Fibroblast of gingiva (primary cell): ENCODE data around the gene NUDT22.

ENCODE experiments used
- DNase-seq: peaks from one replicate; pipeline ENCODE4 v3.0.0-alpha.2; 2011; ENCODE audit warnings: low read depth

Gene NUDT22

DNA sequence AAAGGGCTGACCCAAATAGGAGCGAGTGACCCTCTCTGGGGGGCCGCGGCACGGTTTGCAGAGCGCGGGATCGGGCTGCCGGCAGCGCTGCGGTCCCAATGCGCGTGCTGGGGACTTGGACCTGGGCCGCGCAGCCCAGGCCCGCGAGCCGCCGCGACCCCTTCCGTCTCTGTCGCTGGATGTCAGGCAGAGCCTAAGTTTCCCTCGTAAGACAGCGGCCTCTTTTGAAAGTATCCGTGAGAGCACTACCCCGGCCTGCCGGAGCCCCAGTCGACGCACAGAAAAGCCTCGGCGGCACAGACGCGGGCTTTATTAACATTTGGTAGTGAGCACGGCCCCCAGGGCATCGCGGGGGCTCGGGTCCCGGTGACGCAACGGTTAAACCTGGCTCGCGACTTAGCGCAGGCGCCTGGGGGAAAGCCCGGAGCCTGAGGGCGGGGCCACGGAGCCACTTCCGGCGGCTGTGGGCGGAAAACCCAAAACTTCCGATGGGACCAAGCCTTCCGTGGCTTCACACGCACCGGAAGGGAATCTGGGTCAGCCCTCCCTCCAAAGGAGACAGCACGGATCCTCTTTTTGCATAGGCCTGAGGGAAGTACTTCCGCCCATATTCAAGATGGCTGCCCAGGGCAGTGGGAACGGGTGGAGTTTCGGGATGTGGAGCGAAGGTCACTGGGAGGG, 43.6 kb downstream of the NUDT22 start:
- DNase-seq = peak; percentile 100

DNA sequence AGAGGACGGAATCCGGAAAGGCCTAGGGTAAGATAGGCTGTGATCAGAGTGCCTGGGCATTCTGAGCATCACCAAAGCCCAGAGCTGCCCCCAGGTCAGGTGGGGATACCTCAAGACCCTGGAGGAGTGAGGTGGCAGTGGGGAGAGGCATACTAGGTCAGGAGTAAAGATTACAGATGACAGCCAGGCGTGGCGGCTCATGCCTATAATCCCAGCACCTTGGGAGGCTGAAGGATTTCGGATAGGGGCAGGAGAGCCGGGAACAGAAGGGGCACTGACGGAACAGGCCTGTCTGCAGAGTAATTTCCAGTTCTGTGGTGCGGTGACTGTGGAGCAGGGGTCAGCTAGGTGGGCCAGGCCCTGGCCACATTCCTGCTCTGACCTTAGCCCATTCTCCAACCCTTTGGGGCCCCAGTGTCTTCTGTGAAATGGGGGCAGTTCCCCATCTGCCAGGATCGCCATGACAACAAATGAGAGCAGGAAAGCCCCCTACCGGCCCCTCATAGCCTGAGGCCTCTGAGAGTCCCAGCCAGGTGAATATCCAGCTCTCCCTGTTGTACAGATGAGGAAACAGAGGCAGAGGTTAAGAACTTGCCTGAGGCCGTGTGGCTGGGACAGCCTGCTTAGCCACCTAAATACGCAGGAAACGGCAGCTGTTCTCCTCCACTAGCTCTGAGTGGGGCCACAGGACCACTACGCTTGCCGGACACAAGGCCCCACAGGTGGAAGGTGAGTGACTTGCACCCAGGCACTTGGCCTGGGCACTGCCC, 49.1 kb downstream of the NUDT22 start:
- no peak for DNase-seq

DNA sequence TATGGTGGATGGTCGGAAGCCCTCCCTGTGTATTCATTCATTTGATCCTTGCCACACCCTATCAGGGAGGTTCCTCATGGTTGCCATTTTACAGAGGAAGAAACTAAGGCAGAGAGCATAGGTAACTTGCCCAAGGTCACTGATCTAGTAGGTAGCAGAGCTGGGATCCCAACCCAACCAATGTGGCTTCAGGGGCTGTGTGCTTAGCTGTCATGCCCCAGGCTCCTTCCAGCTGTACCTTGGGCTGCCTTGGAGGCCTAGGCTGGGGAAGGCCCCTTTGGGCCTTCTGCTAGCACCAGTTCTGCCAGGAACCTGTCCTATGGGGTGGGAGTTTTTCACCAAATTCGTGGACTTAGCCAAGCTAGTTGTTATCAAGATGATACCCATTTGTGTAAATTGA, 49.8 kb downstream of the NUDT22 start:
- DNase-seq = no peak

DNA sequence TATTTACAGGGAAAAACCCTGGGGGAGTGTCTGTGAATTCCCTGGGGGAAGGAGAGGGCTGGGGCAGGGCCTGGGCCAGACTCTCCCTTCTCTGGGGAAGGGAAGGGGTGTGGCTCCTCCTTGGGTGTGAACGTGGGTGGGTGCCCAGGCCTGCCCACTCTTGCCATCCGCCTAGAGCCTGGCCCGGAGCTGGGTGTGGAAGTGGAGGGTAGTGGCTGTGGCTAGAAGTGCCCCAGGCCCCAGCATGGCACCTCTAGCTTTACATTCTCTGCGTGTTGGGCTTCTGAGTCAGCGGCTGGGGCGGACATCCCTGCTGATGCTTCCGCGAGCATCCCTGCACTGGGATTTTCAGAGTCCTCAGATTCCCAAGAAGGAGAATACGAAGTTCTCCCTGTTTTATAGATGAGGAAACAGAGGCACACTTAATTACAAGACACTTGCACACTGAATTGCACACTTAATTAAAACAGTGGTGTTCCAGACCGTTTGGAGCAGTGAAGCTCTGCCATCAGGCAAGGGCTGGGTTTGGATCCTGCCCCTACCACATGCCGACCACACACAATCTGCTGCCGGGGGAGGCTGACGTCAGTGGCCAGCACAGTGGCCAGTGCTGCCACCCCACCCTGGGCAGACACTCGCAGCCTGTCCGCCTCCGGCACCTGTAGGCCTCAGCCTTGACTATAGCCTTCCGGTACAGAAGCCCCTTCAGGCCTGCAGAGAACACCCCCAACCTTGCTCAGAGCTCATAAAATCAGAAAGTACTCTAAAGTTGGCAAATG, 50.8 kb downstream of the NUDT22 start:
- DNase-seq = peak; percentile 79

DNA sequence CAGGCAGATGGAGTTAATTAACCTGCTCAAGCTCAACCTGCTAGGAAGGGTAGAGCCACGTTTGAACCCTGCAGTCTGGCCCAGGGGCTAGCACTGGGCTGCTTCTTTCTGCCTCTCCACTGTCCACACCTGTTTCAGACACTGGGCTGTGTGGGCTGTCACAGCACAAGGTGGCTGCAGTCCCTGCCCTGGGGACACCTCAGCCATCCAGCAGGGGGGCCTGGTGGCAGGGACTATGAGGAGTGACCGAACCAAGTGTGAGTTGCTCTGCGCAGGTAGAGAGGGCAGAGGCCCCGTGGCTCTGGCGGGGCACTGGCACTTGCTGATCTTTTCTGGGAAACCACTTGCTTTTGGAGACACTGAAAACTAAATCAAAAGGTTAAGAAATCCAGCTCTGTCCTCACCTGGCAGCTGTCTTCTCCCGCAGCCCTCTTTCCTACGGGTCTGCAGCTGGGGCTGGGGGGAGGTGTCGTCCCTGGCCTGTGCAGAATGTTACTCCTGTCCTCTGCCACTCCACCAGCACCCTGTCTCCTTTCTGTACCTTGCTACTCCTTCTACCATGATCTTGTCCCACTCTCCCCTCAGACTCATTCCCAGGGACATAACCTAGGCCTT, 52.6 kb downstream of the NUDT22 start:
- no peak for DNase-seq
